Right atrium auricular region (tissue), 2 donors: Measurements from ENCODE around the gene METTL5. TPM values are rescaled to one million over a fixed set of nuclear protein-coding genes. Genes with fewer than 3 reads are reported as not detected.

Source experiments
- DNase-seq: peaks from one replicate; pipeline ENCODE4 v3.0.0-alpha.2; 2019; ENCODE audit warnings: low spot score
- H3K27ac ChIP-seq, 2 donors: fragments of 200-600 bp; sonication (generic); 1 replicate in 1 of 2; 2 replicates in 1 of 2; pipeline ENCODE4 v1.5.1; 2016 to 2019
- H3K27me3 ChIP-seq, 2 donors: fragments of 200-600 bp; sonication (generic); one replicate each; pipeline versions ENCODE4 v1.5.1 to v1.6.0; 2017 to 2019
- H3K36me3 ChIP-seq: fragments of 200-600 bp; sonication (generic); one replicate; pipeline ENCODE4 v1.5.1; 2016
- H3K4me1 ChIP-seq, 2 donors: fragments of 200-600 bp; sonication (generic); one replicate each; pipeline versions ENCODE4 v1.5.1 to v1.6.0; 2017 to 2019
- H3K4me3 ChIP-seq, 2 donors: fragments of 200-600 bp; sonication (generic); 1 replicate in 1 of 2; 2 replicates in 1 of 2; pipeline ENCODE4 v1.5.1; 2017 to 2019; ENCODE audit warnings: mild to moderate bottlenecking in 1 of 2, moderate library complexity in 1 of 2
- H3K9me3 ChIP-seq, 2 donors: fragments of 200-600 bp; sonication (generic); one replicate each; pipeline ENCODE4 v1.5.1; 2019
- CTCF ChIP-seq, 2 donors: fragments of 200-600 bp; sonication (generic); IDR thresholded peaks; one replicate each; pipeline ENCODE4 v1.5.1; 2019; ENCODE audit warnings: antibody characterized with exemption in 2 of 2
- total RNA-seq, 2 donors: library from RNA; depleted of rRNA; stranded (reverse); fragments of >200 nt; gene quantifications; one replicate each; pipeline ENCODE4 v1.1.0, GENCODE V29; 2016

The METTL5 gene
- total RNA-seq, 2 donors from 2014 or later, result 47.8 to 49.0 TPM

DNA sequence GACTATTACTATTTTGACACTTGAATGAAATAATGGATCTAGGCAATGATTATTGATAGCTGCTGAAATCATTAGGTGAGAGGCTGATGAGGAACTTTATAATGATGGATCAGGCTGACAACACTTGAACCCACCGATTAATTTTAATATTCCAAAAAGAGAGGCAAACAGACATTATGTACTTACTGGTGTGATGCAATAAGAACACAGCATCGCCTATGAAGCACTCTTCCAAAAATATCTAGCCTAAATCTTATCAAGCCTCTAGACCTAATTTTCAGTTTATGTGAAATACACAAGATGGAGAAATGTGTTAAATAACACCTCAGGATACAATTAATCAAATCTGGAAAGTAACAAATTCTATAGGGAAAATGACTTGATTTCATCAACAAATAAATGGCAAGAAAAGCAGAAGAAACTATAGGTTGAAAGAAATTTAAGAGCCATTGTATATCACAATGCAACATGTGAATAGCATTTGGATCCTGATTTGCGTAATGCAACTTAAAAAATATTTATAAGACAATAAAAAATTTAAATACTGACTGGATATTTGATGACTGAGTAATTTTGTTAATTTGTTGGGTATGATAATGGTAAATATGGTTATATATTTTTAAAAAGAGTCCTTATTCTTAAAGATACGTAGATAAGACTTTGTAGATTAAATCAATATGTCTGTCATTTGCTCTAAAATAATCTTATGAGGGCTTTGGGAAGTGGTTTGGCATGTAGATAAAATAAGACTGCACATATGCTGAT lies 43.3 kb downstream of the METTL5 start:
- Histone ChIP-seq H3K27ac (no peak overlapping the region), H3K36me3 (no peaks in the 10 kb centered on the region), H3K4me1 (no peaks in the 10 kb centered on the region), H3K4me3 (no peak overlapping the region), H3K27me3 (no peaks in the 10 kb centered on the region), H3K9me3 (no peaks in the 10 kb centered on the region)
- no peak for DNase-seq
- no peak for TF ChIP-seq CTCF (IDR thresholded peaks at IDR 0.05)

DNA sequence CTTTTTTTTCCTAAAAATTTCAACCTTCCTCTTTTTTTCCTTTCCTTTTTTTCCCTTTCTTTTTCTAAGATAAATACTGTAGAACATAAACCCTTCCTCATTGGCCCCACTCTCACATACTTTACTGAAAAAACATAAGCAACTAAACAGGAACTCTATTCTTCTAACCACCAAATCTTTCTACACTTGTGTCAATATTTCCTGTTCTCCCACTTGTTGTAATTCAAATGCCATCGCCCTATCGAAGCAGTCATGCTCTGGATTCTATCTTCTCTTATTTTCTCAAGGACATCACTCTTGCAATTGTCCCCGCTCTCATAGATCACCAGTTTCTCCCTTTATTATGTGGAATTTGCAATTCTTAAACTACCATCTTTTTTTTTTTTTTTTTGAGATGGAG lies 46.3 kb downstream of the METTL5 start:
- no peak overlapping the region for H3K27ac ChIP-seq

GRCh38 chr2:169776252-169776761 lies 48.4 kb downstream of the METTL5 start:
- no peak for DNase-seq
- TF ChIP-seq CTCF (IDR thresholded peaks at IDR 0.05), result no peak
- Histone ChIP-seq H3K4me3 (no peak overlapping the region), H3K36me3 (no peaks in the 10 kb centered on the region), H3K27me3 (no peaks in the 10 kb centered on the region), H3K4me1 (no peaks in the 10 kb centered on the region), H3K9me3 (no peaks in the 10 kb centered on the region), H3K27ac (no peak overlapping the region)

More for the DNA sequence above, 46.3 kb downstream of the METTL5 start:
- no peak for DNase-seq
- H3K4me3 ChIP-seq, result no peak overlapping the region
- no peaks in the 10 kb centered on the region for H3K4me1 ChIP-seq
- H3K9me3 ChIP-seq, result no peaks in the 10 kb centered on the region
- no peak for TF ChIP-seq CTCF (IDR thresholded peaks at IDR 0.05)
- H3K36me3 ChIP-seq, result no peaks in the 10 kb centered on the region
- no peaks in the 10 kb centered on the region for H3K27me3 ChIP-seq

GRCh38 chr2:169775765-169776164 lies 48.9 kb downstream of the METTL5 start:
- H3K36me3 ChIP-seq, result no peaks in the 10 kb centered on the region
- H3K9me3 ChIP-seq, result no peaks in the 10 kb centered on the region
- H3K27ac ChIP-seq, result no peak overlapping the region
- DNase-seq, result no peak
- TF ChIP-seq CTCF (IDR thresholded peaks at IDR 0.05), result no peak
- H3K4me1 ChIP-seq, result no peaks in the 10 kb centered on the region
- H3K4me3 ChIP-seq, result no peak overlapping the region
- no peaks in the 10 kb centered on the region for H3K27me3 ChIP-seq

GRCh38 chr2:169775354-169775753 lies 49.4 kb downstream of the METTL5 start:
- Histone ChIP-seq H3K9me3 (no peaks in the 10 kb centered on the region), H3K4me1 (no peaks in the 10 kb centered on the region), H3K36me3 (no peaks in the 10 kb centered on the region), H3K27me3 (no peaks in the 10 kb centered on the region), H3K27ac (no peak overlapping the region), H3K4me3 (no peak overlapping the region)
- DNase-seq, result no peak
- TF ChIP-seq CTCF (IDR thresholded peaks at IDR 0.05), result no peak
